ENCODE data around the gene SNX25. TPM values are rescaled to one million over a fixed set of nuclear protein-coding genes. Genes with fewer than 3 reads are reported as not detected.
A peak's percentile ranks its signal among the peaks of the same experiment; 100 is the strongest.

SNX25 gene
- total and polyA plus RNA-seq, 5 donors, result 10.5 to 19.9 (median 19.3) TPM

- Histone ChIP-seq H3K4me1 (ENCODE audit: control insufficient read depth, insufficient read depth, low read length) (peaks cover 7% of the 10 kb centered on the region), H3K27ac (ENCODE audit: low read length) (no peak overlapping the region), H3K9me3 (ENCODE audit: control insufficient read depth, low read length) (no peaks in the 10 kb centered on the region), H3K27me3 (ENCODE audit: control insufficient read depth, insufficient read depth) (no peaks in the 10 kb centered on the region), H3K4me3 (ENCODE audit: low read length) (no peak overlapping the region)
- ATAC-seq, result no peak
- DNase-seq, result no peak
- intact Hi-C loops (cut with DNase I), result loop anchor here in 2 of 4 donors (10.0 kb wide), 2 partner anchors 67 to 177 kb away; partner anchors contain the start of genes ANKRD37 (in 2 of the 2) and LRP2BP (in 2 of the 2)
- WGBS, result 36% methylated on average over 6 of the region's 6 CpGs
Observed at GRCh38 chr4:185217408-185217975, 8.1 kb downstream of the SNX25 start.

- no peaks in the 10 kb centered on the region for H3K27me3 ChIP-seq (ENCODE audit: control insufficient read depth, insufficient read depth)
- intact Hi-C loops (cut with DNase I), result loop anchor here in 2 of 4 donors (10.0 kb wide), 2 partner anchors 66 to 176 kb away; partner anchors contain the start of genes ANKRD37 (in 2 of the 2) and LRP2BP (in 2 of the 2)
- no peak for DNase-seq
- no peaks in the 10 kb centered on the region for H3K9me3 ChIP-seq (ENCODE audit: control insufficient read depth, low read length)
- H3K4me3 ChIP-seq (ENCODE audit: low read length), result no peak overlapping the region
- ATAC-seq, result no peak
- 100% methylated on average over 2 of the region's 2 CpGs for WGBS
- H3K4me1 ChIP-seq (ENCODE audit: control insufficient read depth, insufficient read depth, low read length), result peaks cover 7% of the 10 kb centered on the region
- H3K27ac ChIP-seq (ENCODE audit: low read length), result no peak overlapping the region
Observed at GRCh38 chr4:185218312-185218711, 8.9 kb downstream of the SNX25 start.

- H3K4me3 ChIP-seq (ENCODE audit: low read length), result no peak overlapping the region
- H3K27ac ChIP-seq (ENCODE audit: low read length), result no peak overlapping the region
- WGBS, result 38% methylated on average over 3 of the region's 3 CpGs
- intact Hi-C loops (cut with DNase I), result loop anchor here in 2 of 4 donors (10.0 kb wide), 2 partner anchors 65 to 175 kb away; partner anchors contain the start of genes ANKRD37 (in 2 of the 2) and LRP2BP (in 2 of the 2)
- peak; percentile 40 to 42 for ATAC-seq
- H3K4me1 ChIP-seq (ENCODE audit: control insufficient read depth, insufficient read depth, low read length), result peaks cover 7% of the 10 kb centered on the region
- no peaks in the 10 kb centered on the region for H3K9me3 ChIP-seq (ENCODE audit: control insufficient read depth, low read length)
- H3K27me3 ChIP-seq (ENCODE audit: control insufficient read depth, insufficient read depth), result no peaks in the 10 kb centered on the region
- peak in 1 of 3 donors; percentile 68 for DNase-seq
Observed at GRCh38 chr4:185219551-185220344, 10.3 kb downstream of the SNX25 start.

GRCh38 chr4:185221491-185221890 is 12.1 kb downstream of the SNX25 start:
- Histone ChIP-seq H3K27ac (ENCODE audit: low read length) (no peak overlapping the region), H3K27me3 (ENCODE audit: control insufficient read depth, insufficient read depth) (no peaks in the 10 kb centered on the region), H3K4me1 (ENCODE audit: control insufficient read depth, insufficient read depth, low read length) (peaks cover 7% of the 10 kb centered on the region), H3K9me3 (ENCODE audit: control insufficient read depth, low read length) (no peaks in the 10 kb centered on the region), H3K4me3 (ENCODE audit: low read length) (no peak overlapping the region)
- DNase-seq, result no peak
- intact Hi-C loops (cut with DNase I), result no loop called here
- 81% methylated on average over 2 of the region's 2 CpGs for WGBS
- ATAC-seq, result no peak

GRCh38 chr4:185221912-185222311 is 12.5 kb downstream of the SNX25 start:
- Histone ChIP-seq H3K4me1 (ENCODE audit: control insufficient read depth, insufficient read depth, low read length) (peaks cover 5% of the 10 kb centered on the region), H3K27me3 (ENCODE audit: control insufficient read depth, insufficient read depth) (no peaks in the 10 kb centered on the region), H3K9me3 (ENCODE audit: control insufficient read depth, low read length) (no peaks in the 10 kb centered on the region), H3K4me3 (ENCODE audit: low read length) (no peak overlapping the region), H3K27ac (ENCODE audit: low read length) (no peak overlapping the region)
- DNase-seq (no peak), ATAC-seq (no peak)
- WGBS, result 44% methylated on average over 6 of the region's 10 CpGs
- intact Hi-C loops (cut with DNase I), result no loop called here

- no peak overlapping the region for H3K27ac ChIP-seq (ENCODE audit: low read length)
- intact Hi-C loops (cut with DNase I), result no loop called here
- no peak for ATAC-seq
Observed at GRCh38 chr4:185222598-185222997, 13.2 kb downstream of the SNX25 start.

GRCh38 chr4:185224597-185224996 is 15.2 kb downstream of the SNX25 start:
- Histone ChIP-seq H3K9me3 (ENCODE audit: control insufficient read depth, low read length) (no peaks in the 10 kb centered on the region), H3K4me3 (ENCODE audit: low read length) (no peak overlapping the region), H3K4me1 (ENCODE audit: control insufficient read depth, insufficient read depth, low read length) (peaks cover 5% of the 10 kb centered on the region), H3K27me3 (ENCODE audit: control insufficient read depth, insufficient read depth) (no peaks in the 10 kb centered on the region), H3K27ac (ENCODE audit: low read length) (no peak overlapping the region)
- DNase-seq, result no peak
- ATAC-seq, result no peak
- intact Hi-C loops (cut with DNase I), result no loop called here

More at GRCh38 chr4:185222598-185222997, 13.2 kb downstream of the SNX25 start:
- no peak for DNase-seq
- H3K9me3 ChIP-seq (ENCODE audit: control insufficient read depth, low read length), result no peaks in the 10 kb centered on the region
- no peaks in the 10 kb centered on the region for H3K27me3 ChIP-seq (ENCODE audit: control insufficient read depth, insufficient read depth)
- peaks cover 7% of the 10 kb centered on the region for H3K4me1 ChIP-seq (ENCODE audit: control insufficient read depth, insufficient read depth, low read length)
- H3K4me3 ChIP-seq (ENCODE audit: low read length), result no peak overlapping the region

- ATAC-seq (no peak), DNase-seq (no peak)
- H3K27me3 ChIP-seq (ENCODE audit: control insufficient read depth, insufficient read depth), result no peaks in the 10 kb centered on the region
- no peak overlapping the region for H3K4me3 ChIP-seq (ENCODE audit: low read length)
- H3K9me3 ChIP-seq (ENCODE audit: control insufficient read depth, low read length), result no peaks in the 10 kb centered on the region
- intact Hi-C loops (cut with DNase I), result no loop called here
- WGBS, result 93% methylated on average over 6 of the region's 6 CpGs
- H3K4me1 ChIP-seq (ENCODE audit: control insufficient read depth, insufficient read depth, low read length), result peaks cover 5% of the 10 kb centered on the region
- no peak overlapping the region for H3K27ac ChIP-seq (ENCODE audit: low read length)
Observed at GRCh38 chr4:185225940-185226339, 16.5 kb downstream of the SNX25 start.

GRCh38 chr4:185227131-185227551 is 17.7 kb downstream of the SNX25 start:
- DNase-seq (no peak), ATAC-seq (peak in 1 of 2 donors; percentile 53)
- 35% methylated on average over 4 of the region's 4 CpGs for WGBS
- Histone ChIP-seq H3K4me3 (ENCODE audit: low read length) (no peak overlapping the region), H3K27me3 (ENCODE audit: control insufficient read depth, insufficient read depth) (no peaks in the 10 kb centered on the region), H3K27ac (ENCODE audit: low read length) (no peak overlapping the region), H3K9me3 (ENCODE audit: control insufficient read depth, low read length) (no peaks in the 10 kb centered on the region), H3K4me1 (ENCODE audit: control insufficient read depth, insufficient read depth, low read length) (peaks cover 5% of the 10 kb centered on the region)
- intact Hi-C loops (cut with DNase I), result no loop called here

GRCh38 chr4:185227713-185228278 is 18.4 kb downstream of the SNX25 start:
- Histone ChIP-seq H3K27me3 (ENCODE audit: control insufficient read depth, insufficient read depth) (no peaks in the 10 kb centered on the region), H3K4me3 (ENCODE audit: low read length) (no peak overlapping the region), H3K9me3 (ENCODE audit: control insufficient read depth, low read length) (no peaks in the 10 kb centered on the region), H3K4me1 (ENCODE audit: control insufficient read depth, insufficient read depth, low read length) (peaks cover 5% of the 10 kb centered on the region), H3K27ac (ENCODE audit: low read length) (no peak overlapping the region)
- ATAC-seq (peak in 1 of 2 donors; percentile 52), DNase-seq (no peak)
- intact Hi-C loops (cut with DNase I), result no loop called here
- 85% methylated on average over 9 of the region's 9 CpGs for WGBS

All from right cardiac atrium (tissue), 5 donors.